ENCODE data around the gene FAM53B.

DNA sequence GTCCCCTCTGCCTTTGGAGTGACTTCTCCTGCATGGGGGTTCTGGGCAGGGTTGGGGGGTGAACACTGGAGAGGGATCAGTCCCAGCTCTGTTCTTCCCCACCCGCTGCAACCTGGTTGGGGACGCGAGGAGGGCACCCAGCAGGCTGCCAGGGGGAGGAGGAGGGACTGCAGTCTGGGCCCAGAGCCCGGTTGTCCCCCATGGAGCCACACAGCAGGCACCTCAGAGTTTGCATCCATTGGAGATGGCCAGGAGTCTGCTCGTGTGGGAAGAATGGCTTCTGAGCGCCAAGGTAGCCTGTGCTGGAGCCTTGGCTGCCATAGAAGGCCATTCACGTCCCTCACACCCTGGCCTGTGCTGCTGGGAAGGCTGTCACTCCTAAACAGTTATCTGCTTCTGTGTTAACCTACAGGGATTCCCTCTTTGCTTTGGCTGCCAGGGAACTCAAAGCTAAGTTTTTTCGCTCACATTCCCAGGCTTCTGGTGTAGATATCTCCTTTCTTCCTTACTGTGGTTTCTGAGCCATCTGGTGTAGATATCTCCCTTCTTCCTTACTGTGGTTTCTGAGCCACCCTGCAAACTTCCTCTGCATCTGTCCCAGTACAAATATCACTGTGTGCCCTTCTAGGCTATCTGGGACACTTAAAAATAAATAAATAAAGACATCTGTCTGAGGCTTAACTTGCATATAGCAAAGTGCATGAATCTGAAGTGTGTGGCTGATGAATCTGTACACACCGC lies 148.9 kb downstream of the FAM53B start:
- no peak for TF ChIP-seq CTCF (IDR thresholded peaks at IDR 0.05)
- no peak for TF ChIP-seq POLR2A (IDR thresholded peaks at IDR 0.05)

Measured in Peyer's patch (tissue), 4 donors.